Measurements from ENCODE around the gene BEND6.
"Not testable (repeated sequence)": the region's sequence is repeated elsewhere in the genome, so short reads cannot be mapped to it uniquely, and the experiment has no call there.

The BEND6 gene

DNA sequence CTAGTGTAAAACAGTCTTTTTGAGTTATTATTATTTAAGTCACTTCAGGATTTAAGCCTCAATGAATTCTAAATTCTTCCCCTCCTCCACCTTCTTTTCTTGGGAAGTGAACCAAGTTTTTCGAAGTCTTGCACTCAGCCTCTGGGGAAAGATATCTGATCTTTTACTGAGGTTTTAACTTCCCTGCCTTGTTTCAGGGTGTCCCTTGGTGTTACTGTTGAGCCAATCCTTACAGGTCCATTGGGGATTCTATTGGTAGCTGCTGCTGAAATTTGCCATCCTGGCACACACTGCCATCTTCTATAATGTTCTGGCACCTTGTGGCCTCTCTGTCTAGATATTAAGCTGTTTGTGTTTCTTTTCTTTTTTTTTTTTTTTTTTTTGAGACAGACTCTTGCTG, 31.7 kb downstream of the BEND6 start:
- DNase-seq = peak; percentile 37

DNA sequence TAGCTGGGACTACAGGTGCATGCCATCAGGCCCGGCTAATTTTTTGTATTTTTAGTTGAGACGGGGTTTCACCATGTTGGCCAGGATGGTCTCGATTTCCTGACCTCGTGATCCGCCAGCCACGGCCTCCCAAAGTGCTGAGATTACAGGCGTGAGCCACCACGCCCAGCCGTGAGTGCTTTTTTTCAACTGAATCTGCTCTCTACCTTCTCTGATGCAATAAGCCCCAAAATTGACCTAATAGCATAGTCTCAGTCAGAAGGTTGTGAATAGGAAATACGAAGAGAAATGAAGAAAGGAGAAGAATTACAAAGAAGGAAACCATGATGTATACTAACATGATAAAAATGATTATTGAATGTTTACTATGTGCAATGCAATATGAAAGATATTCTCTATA, 33.2 kb downstream of the BEND6 start:
- DNase-seq = no peak

DNA sequence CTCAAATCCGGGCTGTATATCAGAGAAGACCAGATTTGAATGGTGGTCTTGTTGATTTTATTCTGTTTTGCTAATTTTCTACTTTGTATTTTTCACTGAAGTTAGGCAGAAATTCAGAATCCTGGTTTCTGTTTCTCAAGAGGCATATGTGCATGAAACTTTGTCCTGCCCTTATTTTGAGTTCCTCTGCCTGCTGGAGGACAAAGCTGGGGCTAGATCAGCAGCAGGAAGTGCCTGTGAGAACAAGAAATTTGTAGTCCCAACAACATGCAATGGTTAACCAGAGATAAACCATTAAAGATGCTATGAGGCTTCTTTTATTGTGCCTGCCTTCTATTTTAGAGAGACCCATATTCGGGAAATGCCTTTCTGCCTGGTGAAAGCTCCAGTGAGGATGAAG, 37.1 kb downstream of the BEND6 start:
- DNase-seq = no peak

DNA sequence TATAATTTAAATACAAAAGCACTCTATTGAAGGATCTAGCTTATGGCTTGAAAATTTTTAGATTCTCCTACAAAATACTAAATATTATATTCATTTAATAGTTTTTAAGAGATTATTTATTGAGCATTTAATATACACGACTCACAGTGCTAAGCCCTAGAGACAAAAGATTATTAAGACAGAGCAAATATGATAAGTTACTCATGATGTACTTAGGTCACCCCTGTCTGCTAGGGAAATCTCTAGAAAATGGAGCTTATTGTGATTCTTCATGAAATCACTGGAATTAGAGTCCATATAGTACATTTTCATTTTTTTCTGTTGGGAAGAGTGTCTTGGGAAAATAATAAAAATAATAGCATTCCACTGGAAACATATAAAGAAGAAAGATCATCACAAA, 37.8 kb downstream of the BEND6 start:
- no peak for DNase-seq

DNA sequence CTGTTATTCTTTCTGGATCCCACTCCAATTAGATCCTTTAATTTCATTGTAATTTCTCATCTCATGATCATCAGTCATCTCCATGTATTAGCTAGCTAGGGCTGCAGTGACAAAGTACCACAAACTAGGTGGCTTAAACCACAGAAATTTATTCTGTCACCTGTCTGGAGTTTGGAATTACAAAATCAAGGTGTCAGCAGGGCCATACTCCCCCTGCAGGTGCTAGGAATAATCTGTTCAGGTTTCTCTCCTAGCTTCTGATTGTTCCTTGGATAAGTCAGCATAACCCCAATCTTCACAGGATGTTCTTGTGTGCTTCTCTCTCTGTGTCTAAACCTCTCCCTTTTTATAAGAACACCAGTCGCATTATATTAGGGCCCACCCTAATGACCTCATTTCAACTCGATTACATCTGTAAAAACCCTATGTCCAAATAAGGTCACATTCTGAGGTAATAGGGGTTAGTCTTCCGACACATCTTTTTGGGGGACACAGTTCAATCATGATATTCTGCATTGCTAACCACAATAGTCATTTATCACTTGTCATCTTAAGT, 40.5 kb downstream of the BEND6 start:
- no peak for DNase-seq

DNA sequence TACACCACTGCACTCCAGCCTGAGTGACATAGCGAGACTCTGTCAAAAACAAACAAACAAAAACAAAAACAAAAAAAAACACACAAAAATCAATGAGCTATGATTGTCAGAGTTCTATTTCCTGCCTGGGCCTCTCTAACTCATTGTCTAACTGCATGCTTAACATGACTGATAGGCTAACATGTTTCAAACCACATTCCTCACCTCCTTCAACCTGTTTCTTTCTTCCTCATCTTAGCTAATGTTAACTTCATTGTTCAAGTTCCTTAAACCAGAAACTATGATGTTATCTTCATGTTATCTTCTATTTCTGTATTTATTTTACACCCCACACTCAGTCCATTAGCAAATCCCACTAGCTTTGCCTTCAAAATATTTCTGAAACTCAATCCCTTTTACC, 41.5 kb downstream of the BEND6 start:
- DNase-seq = no peak

DNA sequence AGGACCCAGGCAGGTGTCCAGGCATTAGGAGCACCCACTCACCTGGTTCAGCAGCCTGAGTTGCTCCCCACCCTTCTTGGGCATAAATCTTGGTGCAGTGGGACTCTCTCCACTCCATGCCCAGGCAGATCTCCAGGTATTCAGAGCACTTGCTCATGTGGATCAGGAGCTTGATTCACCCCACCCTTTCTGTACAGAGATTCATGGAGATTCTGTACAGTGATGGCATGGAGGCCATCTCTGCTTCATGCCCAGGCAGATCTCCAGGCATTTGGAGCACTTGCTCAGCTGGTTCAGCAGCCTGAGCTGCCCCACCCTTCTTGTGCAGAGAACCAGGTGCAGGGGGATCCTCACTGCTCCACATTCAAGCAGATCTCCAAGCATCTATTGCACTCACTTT, 44.1 kb downstream of the BEND6 start:
- DNase-seq = no peak

DNA sequence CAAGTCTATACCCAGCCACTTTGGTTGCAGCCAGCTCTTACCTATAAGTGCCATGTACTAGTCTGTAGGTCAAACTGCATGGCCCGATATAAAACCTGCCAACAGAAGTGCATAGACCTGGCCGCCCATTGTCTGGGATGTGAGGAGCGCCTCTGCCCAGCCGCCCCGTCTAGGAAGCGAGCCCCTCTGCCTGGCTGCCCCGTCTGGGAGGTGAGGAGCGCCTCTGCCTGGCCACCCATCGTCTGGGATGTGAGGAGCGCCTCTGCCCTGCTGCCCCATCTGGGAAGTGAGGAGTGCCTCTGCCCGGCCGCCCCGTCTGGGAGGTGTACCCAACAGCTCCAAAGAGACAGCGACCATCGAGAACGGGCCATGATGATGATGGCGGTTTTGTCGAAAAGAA, 44.8 kb downstream of the BEND6 start:
- DNase-seq = not testable (repeated sequence)

DNA sequence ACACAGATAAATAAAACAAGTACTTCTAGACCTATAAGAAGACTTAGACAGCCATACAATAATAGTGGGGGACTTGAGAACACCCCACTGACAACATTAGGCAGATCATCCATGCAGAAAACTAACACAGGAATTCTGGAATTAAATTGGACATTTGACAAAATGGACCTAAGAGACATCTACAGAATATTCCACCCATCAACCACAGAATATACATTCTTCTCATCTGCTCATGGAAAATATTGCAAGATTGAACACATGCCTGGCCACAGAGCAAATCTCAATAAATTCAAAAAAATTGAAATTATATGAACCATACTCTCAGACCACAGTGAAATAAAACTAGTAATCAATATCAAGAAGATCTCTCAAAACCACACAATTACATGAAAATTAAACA, 47.3 kb downstream of the BEND6 start:
- no peak for DNase-seq

DNA sequence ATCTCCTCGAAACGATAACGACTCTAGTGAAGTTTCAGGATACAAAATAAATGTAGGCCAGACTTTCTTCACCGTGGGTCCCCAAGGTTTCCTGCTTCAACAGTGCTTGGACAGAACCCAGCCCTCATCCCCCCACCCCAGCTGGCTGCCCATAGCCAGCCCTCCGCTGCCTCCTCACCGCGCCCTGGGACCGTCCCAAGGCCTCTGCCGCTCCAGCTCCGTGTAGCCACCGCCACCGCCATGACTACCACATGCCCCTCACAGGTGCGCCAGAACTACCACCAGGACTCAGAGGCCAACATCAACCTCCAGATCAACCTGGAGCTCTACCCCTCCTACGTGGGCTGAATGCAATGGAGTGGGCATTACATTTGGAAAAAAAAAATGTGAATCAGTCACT, 49.4 kb downstream of the BEND6 start:
- no peak for DNase-seq

DNA sequence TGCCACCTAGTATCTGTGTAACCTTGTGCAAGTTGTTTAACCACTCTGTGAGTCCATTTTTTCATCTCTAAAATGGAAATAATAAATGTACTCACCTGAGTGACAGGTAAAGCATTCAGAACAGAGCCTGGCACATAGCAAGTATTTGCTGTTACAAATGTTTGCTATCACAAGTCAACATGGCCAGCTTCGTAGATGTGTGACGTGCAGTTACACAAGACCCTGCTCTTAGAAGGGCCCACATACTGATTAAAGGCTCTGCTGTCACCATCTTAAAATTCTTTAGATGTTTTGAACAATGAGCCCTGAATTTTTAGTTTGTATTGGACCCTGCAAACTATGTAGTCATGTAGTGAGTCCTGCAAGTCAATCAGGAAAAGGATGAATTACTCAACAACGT, 51.2 kb downstream of the BEND6 start:
- no peak for DNase-seq

DNA sequence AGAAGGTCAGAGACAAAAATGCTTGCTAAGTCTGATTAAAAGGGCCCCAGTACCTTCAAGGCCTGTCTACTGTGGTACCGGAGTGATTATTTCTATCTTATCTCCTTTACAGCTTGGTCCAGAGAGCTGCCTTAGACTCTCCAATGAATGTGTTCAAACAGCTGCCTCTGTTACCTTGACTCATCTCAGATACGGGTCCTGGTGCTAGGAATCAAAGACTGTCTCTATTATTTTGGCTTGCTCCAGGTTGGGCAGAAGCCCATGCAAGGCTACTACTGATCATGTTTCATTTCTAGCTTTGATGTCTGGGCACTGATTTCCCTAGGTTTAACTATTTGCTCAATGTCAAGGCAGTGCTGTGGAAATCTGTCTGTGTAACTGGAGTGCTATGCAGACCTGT, 53.2 kb downstream of the BEND6 start:
- DNase-seq = not testable (repeated sequence)

DNA sequence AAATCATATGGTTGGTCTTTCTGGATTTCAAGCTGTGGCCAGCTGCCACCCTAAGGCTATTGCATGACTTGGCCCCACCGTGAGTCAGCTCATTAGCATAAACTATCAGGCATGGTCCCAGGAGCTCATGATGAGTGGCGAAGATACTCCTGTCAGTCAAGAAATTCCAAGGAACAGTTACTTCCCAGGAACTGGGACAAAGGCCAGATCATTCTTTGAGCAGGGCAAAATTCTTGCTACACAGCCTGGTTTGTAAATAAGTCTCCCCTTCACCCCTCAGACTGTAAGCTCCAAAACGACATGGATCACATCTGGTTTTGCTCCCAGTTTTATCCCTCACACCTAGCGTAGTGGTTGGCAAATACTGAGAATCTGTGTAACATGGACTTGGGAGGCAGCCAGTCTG, 58.6 kb downstream of the BEND6 start:
- no peak for DNase-seq

DNA sequence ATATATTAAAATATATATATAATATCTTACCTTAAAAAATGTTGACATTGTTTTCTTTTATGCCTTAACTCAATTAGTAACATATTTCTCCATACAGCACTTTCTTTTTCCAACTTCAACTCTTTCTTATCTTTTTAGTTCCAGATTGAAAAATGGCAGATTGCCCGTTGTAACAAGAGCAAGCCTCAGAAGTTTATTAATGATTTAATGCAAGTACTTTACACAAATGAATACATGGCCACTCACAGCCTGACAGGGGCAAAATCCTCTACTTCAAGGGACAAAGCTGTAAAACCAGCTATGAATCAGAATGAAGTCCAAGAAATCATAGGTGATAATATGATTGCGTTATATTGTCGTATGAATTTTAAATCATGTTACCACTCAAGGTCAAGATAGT, 62.2 kb downstream of the BEND6 start:
- no peak for DNase-seq

DNA sequence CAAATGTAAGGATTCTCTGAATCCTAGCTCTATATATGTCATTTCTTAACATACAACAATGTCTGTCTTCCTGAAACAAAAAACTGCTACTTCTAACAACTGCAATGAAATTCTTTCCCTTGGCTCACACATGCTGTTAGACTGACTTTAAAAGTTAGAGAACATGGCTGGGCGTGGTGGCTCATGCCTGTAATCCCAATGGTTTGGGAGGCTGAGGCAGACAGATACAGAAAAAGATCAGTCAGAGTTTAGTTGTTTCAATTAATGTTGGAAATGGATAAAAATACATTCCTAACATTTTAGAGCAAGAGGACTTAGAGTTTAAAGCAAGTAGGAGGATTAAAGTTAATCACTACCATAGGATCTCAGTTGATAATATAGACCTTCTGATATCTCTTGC, 62.9 kb downstream of the BEND6 start:
- DNase-seq = no peak

DNA sequence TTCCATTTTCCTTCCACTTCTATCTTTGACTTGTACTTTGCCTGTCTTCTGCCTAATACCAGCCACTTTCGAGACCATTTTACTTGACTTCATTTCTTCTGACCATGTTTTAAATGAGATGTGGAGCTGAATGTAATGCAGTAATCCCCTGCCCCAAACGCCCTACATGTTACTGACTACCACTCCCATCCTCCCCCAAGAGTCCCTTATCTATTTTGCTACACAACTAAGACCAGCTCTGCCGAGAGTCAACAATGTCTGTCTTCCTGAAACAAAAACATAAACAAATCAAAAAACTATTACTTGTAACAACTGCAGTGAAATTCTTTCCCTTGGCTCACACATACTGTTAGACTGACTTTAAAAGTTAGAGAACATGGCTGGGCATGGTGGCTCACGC, 64.5 kb downstream of the BEND6 start:
- no peak for DNase-seq

DNA sequence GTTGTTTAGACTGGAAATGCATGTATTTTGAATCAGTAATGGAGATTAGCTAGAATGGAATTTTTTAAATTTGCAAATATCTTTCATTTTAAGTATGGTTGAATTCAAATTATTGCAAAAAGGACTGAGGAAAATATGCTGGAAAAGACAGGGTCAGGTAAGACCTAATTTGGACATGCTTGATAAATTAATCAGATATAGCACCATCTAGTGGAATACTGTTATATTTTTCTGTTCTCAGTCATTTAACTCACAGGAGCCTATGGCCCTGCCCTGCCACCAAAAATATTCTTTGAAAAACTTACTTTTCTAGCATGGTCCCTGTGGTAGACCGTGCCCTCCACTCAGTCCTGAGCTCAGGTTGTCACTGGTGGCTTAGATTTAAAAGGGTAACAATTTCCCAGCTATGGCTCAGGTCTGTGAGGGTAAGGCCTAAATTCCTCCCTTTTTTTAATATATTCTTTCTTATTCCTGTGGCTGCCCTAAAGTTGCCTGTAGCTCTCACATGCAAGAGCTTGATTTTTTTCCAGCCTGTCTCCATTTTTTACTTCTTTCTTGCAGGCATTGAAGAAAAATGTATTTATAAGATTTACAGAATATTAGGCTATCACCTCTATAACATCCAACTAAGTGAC, 66.3 kb downstream of the BEND6 start:
- DNase-seq = peak; percentile 59

DNA sequence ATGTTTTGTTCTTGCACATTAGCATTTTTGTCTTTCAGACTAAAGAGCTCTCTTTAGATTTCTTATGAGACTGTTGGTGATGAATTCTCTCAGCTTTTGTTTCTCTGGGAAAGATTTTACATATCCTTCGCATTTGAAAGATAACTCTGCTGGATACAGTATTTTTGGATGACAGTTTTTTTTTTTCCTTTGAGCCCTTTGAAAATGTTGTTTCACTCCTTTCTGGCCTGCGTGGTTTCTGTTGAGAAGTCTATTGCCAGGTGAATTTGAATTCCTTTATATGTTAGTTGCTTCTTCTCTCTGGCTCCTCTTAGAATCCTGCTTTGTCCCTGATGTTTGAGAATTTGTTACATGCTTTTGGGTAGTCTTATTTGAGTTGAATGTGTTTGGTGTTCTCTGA, 69.4 kb downstream of the BEND6 start:
- no peak for DNase-seq

DNA sequence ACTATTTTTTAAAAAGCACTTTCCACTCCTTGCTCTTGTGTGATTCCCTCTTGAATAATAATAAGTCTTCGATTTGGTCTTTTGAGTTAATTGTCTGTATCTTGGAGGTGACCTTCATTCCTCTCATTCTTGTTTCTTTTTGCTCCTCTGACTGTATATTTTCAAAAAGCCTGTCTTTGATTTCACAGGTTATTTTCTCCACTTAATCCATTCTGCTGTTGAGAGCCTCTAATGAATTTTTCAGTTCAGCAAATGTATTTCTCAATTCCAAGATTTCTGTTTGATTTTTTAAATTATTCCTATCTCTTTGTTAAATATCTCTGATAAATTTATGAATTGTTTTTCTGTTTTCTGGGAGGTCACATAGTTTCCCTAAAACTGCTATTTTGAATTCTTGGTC, 69.9 kb downstream of the BEND6 start:
- no peak for DNase-seq

DNA sequence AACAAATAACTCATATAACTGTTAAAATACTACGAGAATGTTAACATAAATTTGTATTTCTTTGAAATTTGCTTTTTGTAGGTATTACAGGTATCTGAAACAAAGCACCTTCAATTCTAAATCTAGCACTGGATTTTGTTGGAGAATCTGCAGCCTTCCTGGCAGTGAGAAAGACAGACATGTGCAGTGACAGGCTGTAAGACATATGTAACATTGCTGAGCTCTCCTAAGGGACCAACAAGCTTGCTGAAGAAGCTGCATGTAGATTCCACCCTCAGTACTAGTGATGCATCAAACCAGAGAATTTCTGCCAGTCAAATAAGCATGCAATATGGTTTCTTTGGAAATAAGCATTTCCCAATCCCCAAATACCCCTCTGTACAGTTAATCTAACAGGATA, 71.1 kb downstream of the BEND6 start:
- DNase-seq = no peak

DNA sequence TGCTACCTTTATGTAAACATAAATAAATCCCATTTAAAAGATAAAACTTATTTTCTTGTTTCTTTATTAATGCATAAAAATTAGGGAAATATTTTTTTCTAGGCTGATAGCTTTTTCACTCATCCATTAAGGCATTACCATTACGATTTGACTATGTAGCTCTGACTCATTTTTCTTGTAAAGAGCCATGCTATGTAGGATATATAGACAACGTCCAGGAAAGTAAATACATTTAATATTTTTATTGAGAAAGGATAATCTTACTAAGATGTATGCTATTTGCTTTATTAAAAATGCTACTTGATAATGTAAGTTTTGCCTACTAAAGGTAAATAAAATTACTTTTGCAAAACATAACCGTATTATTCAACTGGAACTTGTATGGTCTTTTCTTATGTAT, 72.4 kb downstream of the BEND6 start:
- no peak for DNase-seq

DNA sequence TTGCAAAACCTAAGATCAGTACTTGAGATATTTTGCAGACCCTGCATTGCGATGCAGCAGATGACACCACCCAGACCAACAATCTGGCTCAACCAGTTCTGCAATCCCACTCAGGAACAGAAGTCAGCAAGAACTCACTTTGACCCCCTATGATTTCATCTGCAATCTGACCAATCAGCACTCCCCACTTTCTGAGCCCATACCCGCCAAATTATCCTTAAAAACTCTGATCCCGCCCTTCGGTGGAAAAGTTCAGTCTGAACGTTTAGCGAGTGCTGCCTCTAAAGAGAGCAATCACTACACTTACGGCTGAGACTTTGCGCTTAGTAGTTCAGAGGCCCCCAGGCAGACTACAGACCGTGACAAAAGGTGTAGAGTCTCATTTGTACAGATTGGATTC, 74.3 kb downstream of the BEND6 start:
- DNase-seq = no peak

DNA sequence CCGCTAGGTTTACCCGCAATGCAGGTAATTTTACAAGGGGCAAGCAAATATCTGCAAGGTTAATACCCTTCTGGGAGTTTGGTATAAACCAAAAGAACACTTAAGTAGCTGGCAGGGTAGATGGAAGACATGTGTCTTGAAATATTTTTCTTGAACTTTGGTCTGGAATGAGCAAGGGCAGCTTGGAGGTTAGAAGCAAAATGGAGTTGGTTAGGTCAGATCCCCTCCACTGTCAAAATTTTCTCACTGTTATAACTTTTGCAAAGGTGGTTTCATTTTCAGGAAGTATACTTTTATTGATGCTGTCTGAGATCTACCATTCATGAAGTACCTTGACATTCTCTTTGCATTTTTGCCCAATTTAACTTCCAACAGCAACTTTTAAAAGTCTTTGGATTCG, 78.3 kb downstream of the BEND6 start:
- DNase-seq = no peak

DNA sequence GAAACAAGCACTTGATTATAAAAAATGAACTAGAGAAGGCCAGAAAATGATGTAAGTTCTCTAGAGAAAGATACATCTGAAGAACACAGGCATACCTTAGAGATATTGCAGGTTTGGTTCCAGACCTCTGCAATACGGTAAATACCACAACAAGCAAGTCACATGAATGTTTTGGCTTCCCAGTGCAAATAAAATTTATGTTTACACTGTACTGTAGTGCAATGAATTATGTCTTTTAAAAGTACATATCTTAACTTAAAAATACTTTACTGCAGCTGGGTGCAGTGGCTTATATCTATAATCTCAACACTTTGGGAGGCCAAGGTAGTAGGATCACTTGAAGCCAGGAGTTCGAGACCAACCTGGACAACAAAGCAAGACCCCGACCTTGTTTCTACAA, 80.6 kb downstream of the BEND6 start:
- DNase-seq = no peak

DNA sequence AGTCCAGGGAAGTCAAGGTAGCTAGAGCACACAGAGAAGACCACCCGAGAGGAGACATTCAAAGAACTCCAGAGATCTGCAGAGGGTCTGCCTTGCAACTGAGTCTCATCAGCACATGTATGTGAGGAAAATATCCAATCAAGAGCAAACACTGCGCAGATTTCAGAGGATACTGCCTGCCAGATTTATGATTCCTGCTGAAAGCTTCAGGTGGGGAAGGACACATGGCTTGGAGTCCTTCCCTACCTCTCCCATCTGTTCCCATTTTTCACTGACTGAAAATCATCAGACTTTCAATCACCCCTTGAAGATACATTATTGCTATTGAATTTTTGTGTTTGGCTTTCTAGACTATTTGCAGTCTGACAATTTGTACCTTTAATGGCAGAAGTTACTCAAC, 84.0 kb downstream of the BEND6 start:
- no peak for DNase-seq

DNA sequence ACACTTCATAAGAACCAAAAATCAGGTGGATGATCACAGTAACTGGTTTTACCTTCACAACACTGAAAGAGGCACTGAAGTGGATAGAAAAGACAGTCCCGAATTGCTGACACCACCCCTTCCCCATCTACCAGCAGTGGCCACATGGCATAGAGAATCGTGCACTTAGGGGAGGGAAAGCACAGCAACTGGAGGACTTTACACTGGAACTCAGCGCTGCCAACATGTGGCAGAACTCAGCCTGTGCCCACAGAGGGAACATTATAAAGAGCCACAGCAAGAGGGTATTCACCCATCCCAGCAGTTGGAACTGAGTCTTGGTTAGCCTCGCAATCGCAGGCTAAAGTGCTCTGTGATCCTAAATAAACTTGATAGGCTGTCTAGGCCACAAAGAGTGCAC, 85.1 kb downstream of the BEND6 start:
- peak; percentile 25 for DNase-seq

All from GF-D8 (cell line).